NCI-H82 treated with DMSO at 0.1 percent for 48 hours (cell line): ENCODE data around the gene RPS6KA4.
A peak's percentile ranks its signal among the peaks of the same experiment; 100 is the strongest.
"Not testable (repeated sequence)": the region's sequence is repeated elsewhere in the genome, so short reads cannot be mapped to it uniquely, and the experiment has no call there.

Source experiments
- DNase-seq: peaks from one replicate; lab custom pipeline; 2025; ENCODE audit not compliant: unreplicated experiment; lab: John Stamatoyannopoulos, UW

RPS6KA4 gene

DNA sequence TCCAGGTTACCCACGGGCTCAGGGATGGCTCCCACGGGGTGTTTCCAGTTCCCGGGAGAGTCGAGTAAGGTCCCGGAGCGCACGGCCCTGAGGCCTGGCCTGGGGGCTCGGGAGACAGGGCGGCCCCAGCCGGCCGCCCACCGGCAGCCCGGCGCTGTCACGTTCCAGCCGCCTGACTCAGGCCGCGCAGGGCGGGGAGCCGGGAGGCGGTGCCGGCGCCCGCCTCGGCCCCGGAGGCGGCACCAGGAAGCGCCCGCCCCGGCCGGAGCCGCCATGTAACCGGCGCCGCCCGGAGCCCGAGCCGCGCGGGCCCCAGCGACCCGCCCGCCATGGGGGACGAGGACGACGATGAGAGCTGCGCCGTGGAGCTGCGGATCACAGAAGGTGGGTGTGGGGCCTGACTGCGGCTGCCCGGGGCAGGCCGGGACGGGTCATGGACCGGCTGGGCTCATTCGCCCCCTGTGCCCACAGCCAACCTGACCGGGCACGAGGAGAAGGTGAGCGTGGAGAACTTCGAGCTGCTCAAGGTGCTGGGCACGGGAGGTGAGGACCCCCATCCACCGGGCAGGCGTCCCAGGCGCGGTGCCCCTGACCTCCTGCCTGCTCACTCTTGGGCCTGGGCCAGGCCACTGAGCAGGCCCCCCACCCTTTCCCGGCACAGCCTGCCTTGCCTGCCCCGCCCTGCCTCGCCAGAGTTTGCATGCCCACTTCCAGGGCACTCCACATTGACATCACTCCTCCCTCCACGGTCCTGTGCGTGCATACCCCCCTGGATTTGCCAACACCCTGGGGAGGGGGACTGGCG lies at the start of gene RPS6KA4:
Gene RPS6KA4, plus strand, starts transcription at position 256 of the 805 bp plus-strand sequence. Its CDS starts 74 bp downstream, at position 330.
- no peak for DNase-seq

DNA sequence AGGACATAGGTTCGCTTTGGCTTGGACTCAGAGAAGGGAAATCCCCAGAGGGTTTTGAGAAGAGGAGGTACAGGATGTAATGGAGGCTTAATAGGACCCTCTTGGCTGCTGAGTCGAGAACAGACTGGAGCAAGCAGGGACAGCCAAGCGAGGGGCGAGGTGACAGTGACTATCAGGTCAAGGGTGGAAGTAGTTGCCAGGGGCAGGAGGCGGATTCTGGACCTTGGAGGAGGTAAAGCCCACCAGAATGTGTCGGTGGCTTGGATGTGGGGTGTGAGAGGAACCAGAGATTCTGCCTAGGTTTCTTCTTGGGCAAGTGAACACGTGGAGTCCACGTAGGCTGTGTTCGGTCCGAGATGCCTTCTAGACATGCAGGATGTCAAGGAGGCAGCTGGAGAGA lies 46.0 kb upstream of the RPS6KA4 start:
- DNase-seq = no peak

DNA sequence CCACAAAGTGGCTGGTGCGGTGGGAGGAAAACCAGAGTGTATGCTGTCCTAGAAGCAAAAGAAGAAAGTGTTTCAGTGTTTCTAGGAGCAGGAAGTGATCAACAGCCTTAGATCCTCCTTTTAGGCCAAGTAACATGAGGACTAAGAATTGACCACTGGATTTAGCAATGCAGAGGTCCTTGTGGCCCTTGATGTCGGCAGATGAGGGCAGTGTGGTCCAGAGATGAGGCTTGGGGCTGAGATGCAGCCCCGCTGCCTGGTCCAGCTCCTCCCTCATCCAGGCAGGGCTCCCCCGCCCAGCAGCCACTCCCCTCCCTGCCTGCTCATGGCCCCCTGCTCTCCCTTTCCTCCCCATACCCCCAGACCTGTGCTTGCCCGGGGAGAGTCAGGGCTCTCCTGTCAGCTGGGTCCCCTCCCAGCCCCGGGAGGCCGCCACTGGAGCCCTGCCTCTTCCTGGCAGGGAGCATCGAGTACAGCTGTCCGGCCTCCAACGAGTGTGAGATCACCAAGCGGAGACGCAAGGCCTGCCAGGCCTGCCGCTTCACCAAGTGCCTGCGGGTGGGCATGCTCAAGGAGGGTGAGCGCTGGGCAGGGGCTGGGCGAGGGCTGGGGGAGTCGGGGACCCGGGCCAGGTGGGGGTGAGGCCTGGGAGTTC lies 45.3 kb upstream of the RPS6KA4 start:
- no peak for DNase-seq

DNA sequence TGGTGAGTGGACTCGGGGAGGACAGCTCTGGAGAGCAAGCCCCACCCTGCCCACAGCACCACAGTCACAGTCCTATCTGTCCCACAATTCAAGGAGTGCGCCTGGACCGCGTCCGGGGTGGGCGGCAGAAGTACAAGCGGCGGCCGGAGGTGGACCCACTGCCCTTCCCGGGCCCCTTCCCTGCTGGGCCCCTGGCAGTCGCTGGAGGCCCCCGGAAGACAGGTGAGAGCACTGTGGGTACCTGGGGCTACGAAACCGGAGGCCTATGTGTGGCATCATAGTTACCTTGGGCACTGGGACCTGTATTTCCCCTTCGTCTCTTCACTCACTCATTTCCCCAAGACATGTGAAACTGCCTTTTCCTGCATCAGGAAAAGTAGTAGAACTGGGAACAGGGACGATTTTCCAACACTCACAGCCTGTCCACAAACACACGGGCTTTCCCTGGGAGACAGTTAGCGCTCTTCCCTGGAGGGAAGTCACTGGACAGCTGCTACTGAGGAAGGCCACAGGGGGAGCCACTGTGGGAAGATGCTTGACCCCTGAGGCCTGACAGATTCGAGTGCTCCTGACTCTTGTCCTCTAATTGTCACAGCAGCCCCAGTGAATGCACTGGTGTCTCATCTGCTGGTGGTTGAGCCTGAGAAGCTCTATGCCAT lies 44.7 kb upstream of the RPS6KA4 start:
- DNase-seq = no peak

DNA sequence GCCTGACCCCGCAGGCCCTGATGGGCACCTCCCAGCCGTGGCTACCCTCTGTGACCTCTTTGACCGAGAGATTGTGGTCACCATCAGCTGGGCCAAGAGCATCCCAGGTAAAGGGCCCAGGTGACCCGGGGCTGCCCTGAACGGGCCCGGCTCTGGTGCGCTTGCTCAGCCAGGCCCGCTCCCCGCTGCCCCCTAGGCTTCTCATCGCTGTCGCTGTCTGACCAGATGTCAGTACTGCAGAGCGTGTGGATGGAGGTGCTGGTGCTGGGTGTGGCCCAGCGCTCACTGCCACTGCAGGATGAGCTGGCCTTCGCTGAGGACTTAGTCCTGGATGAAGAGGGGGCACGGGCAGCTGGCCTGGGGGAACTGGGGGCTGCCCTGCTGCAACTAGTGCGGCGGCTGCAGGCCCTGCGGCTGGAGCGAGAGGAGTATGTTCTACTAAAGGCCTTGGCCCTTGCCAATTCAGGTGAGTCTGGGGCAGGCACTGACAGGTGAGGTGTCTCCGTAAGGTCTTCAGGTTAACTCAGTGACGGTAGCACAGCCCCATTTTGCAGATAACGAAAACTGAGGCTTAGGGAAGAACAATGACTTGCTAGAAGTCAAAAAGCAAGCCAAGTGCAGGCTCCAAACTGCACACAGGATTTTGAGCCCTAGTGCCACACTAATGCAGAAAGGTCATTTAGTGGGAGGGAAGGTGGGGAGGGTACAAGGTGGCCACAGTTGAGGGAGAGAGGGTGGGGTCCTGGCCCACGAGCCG lies 44.0 kb upstream of the RPS6KA4 start:
- no peak for DNase-seq

DNA sequence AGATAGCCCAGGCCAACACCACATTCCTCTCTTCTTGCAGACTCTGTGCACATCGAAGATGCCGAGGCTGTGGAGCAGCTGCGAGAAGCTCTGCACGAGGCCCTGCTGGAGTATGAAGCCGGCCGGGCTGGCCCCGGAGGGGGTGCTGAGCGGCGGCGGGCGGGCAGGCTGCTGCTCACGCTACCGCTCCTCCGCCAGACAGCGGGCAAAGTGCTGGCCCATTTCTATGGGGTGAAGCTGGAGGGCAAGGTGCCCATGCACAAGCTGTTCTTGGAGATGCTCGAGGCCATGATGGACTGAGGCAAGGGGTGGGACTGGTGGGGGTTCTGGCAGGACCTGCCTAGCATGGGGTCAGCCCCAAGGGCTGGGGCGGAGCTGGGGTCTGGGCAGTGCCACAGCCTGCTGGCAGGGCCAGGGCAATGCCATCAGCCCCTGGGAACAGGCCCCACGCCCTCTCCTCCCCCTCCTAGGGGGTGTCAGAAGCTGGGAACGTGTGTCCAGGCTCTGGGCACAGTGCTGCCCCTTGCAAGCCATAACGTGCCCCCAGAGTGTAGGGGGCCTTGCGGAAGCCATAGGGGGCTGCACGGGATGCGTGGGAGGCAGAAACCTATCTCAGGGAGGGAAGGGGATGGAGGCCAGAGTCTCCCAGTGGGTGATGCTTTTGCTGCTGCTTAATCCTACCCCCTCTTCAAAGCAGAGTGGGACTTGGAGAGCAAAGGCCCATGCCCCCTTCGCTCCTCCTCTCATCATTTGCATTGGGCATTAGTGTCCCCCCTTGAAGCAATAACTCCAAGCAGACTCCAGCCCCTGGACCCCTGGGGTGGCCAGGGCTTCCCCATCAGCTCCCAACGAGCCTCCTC lies 43.1 kb upstream of the RPS6KA4 start:
- DNase-seq = not testable (repeated sequence)

DNA sequence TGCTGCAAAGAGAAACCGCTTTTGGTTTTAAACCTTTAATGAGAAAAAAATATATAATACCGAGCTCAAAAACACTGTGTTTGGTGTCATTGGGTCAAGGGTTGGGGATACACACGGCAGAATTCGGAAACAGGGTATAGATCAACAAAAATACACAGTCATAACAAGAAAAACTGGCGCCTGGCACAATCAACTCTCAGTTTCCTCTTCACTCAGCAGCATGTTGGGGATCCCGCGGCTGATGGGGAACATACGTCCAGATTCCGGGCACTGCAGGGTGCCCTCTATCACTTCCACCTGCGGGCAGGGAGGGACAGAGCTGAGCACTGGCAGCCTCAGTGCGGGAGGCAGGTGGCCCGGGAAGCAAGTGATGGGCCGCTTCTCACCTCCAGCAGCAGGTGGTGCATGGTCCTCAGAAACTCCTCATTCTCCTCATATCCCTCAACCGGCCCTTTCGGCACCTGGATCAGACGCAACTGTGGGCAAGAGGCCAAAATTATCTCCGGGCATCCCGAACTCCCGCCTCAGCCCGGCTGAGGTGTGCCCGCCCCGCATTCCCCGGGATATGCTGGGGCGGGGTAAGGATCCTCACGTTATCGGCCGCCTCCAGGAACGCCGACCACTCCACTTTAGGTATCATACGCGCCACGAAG lies 42.2 kb upstream of the RPS6KA4 start:
- no peak for DNase-seq

DNA sequence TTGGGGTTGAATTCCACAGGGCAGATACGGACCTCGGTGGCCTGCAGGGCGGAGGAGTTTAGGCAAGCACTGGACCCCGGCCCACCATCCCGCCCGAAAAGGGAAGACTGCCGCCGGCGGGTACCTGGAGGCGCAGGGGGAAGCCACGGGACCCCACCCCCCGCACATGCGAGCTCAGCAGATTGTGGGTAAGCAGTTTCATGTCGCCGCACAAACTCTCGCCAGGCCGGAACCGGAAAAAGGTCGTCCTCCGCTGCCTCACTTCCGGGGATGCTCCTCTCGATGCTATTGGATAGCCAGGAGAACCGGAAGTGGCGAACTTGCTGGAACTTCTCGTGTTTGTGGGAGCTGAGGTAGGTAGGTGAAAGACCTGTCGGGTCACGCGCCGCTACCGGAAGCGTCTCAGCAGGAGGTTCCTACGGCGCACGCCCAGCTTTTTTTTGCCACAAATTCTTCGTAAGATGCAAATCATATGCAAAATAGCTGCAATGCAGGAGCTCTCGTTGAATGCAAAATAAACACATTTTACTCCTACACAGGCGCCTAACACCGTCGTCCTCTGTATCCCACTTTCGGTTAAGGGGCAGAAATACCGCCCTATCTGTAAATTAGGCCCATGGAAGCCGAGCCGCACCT lies 41.5 kb upstream of the RPS6KA4 start, which contains the start of gene TRMT112:
Gene TRMT112, minus strand, starts transcription at position 235 of the 636 bp plus-strand sequence. Its CDS starts 33 bp downstream, at position 202.
- peak; percentile 86 for DNase-seq

DNA sequence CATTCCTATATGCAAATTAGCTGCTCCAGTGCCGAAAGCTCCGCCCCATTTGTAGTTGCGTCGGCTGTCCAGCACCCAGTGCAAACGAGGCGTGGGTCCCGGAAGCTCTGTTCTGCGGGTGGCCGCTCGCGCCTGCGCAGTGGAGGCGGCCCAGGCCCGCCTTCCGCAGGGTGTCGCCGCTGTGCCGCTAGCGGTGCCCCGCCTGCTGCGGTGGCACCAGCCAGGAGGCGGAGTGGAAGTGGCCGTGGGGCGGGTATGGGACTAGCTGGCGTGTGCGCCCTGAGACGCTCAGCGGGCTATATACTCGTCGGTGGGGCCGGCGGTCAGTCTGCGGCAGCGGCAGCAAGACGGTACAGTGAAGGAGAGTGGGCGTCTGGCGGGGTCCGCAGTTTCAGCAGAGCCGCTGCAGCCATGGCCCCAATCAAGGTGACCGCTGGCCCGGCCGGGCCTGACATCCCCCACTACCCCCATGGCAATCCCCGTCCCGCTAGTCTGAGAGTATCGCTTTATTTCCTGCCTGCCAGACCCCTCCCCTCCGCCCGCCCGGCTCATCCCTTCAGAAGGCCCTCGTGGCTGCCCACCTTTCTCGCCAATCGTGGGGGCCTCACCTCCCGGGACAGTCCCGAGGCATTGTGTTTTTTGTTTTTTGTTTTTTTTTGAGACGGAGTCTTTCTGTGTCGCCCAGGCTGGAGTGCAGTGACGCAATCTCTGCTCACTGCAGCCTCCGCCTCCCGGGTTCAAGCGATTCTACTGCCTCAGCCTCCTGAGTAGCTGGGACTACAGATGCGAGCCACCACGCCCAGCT lies 40.8 kb upstream of the RPS6KA4 start, which contains the start of gene PRDX5:
Gene PRDX5, plus strand, starts transcription at position 161 of the 805 bp plus-strand sequence. Its CDS starts 95 bp downstream, at position 256.
- DNase-seq = peak; percentile 74

DNA sequence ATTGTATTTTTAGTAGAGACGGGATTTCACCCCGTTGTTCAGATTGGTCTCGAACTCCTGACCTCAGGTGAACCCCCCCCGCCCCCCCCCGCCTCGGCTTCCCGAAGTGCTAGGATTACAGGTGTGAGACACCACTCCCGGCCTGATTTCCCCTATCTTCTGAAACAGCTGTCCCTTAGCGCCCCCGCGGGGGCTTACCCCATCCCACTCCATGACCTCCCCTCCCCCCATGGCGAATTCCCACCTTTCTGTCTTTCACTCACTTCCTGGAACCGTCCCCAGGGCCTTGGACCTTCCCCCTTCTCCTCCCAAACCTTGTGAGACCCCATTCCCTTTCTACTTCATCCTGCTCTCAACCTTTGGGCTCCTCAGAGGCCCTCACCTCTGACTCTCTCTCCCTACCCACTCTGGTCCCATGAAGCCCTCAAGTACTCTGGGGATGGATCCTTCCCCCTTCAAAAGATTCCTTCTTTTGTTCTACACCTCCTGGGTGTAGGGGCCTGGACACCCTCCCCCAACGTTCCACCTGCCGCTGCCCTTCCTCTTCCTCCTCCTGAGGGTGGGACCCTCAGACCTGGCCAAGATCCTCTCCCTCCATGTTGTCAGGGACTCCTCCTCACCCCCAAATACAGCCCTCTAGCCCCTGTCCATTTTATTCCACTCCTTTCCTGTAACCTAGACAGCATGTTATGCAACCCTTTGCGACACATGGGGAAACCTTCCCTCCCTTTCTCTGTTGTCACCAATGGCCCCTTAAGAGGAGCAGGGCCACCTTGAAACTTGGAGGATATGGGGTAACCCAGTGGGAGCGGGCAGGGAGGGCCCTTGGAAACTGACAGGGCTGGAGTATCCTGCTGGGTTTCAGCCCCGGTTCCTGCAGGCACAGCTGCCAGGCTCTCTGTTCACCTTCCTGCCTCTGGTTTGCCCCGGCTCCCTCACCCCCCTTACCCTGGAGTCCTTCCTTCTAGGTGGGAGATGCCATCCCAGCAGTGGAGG lies 39.9 kb upstream of the RPS6KA4 start:
- DNase-seq = no peak

DNA sequence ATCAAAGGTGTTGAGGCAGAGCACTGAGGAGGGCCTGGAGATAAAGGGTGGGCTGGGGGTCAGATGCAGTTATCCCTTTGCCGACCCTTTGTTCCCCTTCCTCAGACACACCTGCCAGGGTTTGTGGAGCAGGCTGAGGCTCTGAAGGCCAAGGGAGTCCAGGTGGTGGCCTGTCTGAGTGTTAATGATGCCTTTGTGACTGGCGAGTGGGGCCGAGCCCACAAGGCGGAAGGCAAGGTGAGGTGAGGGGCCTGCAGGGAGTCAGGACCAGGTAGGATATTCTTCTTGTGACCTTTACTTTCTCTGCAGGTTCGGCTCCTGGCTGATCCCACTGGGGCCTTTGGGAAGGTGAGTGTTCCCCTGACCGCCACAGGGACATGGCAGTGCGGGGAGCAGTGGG lies 38.4 kb upstream of the RPS6KA4 start:
- no peak for DNase-seq

DNA sequence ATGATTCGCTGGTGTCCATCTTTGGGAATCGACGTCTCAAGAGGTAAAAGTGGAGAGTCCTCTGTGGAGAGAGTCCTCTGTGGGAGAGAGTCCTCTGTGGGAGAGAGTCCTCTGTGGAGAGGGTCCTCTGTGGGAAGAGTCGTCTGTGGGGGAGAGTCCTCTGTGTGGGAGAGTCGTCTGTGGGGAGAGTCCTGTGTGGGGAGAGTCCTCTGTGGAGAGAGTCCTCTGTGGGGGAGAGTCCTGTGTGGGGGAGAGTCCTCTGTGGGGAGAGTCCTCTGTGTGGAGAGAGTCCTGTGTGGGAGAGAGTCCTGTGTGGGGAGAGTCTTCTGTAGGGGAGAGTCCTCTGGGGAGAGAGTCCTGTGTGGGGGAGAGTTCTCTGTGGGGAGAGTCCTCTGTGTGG lies 37.9 kb upstream of the RPS6KA4 start:
- no peak for DNase-seq

DNA sequence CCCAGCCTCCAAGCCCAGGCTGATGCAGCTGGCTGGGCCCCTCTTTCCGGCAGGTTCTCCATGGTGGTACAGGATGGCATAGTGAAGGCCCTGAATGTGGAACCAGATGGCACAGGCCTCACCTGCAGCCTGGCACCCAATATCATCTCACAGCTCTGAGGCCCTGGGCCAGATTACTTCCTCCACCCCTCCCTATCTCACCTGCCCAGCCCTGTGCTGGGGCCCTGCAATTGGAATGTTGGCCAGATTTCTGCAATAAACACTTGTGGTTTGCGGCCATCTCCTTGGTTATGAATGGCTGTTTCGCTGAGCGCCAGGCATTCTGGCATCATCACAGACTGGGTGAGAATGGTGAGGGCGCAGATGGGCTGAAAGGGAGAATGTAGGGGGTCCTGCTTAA lies 37.4 kb upstream of the RPS6KA4 start:
- no peak for DNase-seq

DNA sequence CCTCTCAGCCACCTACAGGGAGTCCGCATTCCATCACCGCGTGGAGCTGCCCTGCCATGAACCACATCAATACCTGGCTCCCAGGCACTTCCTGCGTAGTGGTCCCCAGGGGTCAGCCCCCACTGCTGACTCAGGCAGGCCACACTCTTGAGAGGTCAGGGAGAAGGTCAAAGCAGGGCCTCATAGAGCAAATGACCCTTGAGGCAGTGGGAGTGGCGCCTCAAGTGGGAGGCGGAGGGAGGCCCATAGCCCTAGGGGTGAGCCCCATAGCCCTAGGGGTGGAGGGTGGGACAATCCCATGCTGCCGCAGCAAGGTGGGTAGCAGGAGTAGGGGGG lies 36.1 kb upstream of the RPS6KA4 start:
- no peak for DNase-seq

DNA sequence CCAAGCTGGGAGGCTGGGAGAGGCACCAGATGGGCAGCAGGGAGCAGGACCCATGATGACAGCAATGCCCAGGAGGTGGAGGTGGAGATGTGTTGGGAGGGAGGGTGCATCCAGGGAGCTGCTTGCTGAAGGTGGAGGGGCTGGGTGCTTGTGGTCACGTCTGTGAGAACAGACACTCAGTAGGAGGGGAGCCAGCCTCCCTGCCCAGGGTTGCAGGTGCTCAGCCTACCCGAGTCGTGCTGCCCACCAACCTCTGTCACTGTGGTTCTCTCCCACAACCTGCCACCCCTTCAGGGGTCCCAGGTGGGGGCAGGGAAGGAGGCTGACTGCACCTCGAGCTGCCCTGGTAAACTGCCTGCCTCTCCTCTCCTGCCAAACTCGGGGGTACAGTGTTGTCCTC lies 35.6 kb upstream of the RPS6KA4 start:
- no peak for DNase-seq

DNA sequence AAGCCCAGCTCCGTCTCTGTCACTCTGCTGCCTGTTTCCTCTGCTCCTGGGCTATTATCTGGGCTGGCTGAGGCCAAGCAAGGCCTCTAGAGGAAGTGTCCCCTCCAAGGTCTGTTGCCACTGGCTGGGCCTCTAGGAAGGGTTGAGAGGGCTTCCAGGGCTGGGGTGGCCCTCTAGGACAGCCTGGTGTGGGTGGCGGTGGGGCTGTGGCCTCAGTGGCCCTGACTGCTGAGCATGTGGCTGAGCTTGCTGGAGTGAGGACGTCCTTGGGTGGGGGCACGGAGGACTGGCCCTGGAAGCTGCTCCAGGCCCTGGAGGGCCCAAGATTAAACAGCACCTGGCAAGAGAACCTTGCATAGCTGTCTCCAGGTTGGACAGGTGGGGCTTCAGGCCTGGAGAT lies 35.0 kb upstream of the RPS6KA4 start:
- not testable (repeated sequence) for DNase-seq
